ENCODE measurements around the gene RAD51B.

Gene RAD51B

GRCh38 chr14:67835596-67835995, 16.0 kb downstream of the RAD51B start:
- DNase-seq (ENCODE audit: low read depth, low spot score) = no peak

- no peak for DNase-seq (ENCODE audit: low read depth, low spot score)
Observed at GRCh38 chr14:67837011-67837624, 17.5 kb downstream of the RAD51B start.

- DNase-seq (ENCODE audit: low read depth, low spot score) = no peak
Observed at GRCh38 chr14:67846029-67846610, 26.5 kb downstream of the RAD51B start.

- DNase-seq (ENCODE audit: low read depth, low spot score) = no peak
Observed at GRCh38 chr14:67850066-67850830, 30.7 kb downstream of the RAD51B start.

DNA sequence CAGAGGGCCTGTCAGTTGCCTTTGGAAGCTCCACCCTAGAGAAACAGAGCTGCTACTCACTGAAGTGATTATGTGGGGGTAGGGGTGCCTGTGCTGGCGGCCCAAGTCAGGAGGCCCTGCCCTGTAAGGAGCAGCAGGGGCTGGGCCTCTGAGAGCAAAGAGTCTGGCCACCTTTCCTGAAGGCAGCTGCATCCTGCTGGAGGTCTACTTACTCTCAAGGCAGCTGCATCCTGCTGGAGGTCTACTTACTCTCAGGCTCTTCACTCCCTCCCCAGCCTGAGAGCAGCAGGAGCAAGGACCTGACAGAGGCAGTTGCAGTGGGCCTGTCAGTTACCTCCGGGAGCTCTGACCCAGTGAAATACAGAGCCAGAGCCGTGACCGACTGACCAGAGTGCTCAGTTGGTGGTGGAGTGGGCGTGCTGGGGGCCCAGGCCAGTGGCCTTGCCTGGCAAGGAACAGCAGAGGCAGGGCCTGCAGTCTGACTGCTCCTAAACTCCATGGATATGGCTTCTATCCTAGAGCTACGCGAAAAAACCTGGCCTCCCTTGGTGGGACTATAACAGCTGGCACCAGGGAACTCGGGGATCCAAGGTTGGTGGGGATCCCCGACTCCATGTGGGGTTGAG, 32.3 kb downstream of the RAD51B start:
- no peak for DNase-seq (ENCODE audit: low read depth, low spot score)

GRCh38 chr14:67852926-67853604, 33.5 kb downstream of the RAD51B start:
- DNase-seq (ENCODE audit: low read depth, low spot score) = no peak

DNA sequence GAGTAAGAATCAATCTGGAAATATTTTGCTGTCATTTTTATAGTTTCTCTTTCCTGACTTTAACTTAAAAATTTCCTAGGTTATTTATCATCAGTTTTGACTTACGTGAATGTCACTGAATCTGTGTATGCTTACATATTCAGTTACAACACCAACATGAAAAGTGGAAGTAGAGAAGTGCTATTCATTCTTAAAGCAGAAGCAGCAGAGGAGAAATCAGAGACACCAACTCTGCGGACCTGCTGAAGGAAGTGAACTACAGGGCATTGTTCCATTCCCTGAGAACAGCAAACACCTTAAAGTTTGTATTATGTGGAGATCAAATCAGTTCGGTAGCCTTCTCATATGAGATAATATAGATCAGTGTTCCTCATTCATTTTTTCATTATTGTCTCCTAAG, 34.1 kb downstream of the RAD51B start:
- no peak for DNase-seq (ENCODE audit: low read depth, low spot score)

DNA sequence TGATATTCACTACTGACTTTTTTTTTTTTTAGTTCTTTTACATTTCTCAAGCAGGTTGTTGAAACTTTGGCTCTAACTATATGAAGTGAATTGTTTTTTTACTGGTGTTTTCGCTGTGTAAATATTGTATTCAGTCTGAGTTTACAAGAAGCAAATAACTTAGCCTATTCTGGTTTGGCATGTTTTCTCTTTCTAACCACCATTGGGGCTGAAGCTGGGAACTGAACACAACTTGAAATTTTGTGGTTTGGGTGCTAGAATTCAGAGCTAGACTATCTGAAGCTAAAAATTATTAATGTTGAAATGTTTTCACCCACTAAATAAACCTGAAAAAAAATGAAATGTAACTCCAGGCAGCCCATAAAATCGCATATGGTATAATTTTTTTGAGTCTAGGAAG, 37.2 kb downstream of the RAD51B start:
- no peak for DNase-seq (ENCODE audit: low read depth, low spot score)

DNA sequence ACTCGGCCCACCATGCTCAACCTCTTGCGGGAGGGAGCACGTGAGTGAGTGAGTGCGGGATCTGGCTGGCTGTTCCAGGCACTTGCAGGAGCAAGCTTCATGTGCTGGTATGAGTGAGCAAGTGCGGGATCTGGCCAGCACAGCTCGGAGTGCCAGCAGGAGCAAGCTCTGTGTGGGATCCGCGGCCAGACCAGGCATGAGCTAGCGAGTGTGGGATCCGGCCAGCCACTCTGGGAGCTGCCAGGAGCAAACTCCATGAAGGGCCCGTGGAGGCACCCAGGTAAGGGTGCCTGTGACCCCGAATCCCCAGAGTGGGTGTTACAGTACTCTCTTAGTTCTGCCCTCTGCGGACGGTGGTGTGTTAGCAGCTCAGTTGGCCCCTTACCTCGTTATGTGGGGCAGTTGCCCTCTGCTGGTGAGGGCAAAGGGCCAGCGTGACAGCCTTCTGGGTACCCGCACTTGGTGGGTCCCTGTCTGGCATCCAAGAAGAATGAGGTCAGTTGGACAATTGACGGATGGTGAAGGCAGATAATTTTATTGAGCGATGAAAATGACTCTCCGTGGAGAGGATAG, 38.3 kb downstream of the RAD51B start:
- DNase-seq (ENCODE audit: low read depth, low spot score) = no peak

DNA sequence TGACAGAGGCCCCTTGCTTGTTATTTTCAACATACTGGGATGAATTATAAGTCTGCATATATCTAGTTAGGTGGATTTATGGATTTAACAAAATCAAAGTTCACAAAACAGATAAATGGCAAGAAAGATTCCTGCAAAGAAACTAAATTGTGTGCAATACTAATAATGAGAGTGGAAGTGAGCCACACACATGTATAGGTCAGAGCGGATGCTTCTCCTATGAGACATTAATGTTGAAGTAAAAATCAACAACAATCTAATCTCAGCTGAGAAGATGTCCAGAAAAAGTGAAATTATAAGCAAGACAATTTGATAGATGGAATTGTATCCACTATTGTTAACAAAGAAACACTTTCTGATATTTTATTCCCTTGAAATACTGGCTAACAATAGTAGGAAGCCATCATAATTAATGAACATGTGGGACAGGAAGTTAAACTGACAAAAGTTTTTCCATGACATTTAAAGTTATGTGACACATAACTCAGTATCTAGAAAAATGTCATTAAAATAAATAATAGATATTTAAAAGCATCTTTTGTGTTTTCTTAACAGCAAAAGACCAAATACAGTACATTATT, 39.7 kb downstream of the RAD51B start:
- no peak for DNase-seq (ENCODE audit: low read depth, low spot score)

- DNase-seq (ENCODE audit: low read depth, low spot score) = no peak
Observed at GRCh38 chr14:67863223-67863622, 43.6 kb downstream of the RAD51B start.

GRCh38 chr14:67875175-67876006, 55.8 kb downstream of the RAD51B start:
- DNase-seq (ENCODE audit: low read depth, low spot score) = no peak

DNA sequence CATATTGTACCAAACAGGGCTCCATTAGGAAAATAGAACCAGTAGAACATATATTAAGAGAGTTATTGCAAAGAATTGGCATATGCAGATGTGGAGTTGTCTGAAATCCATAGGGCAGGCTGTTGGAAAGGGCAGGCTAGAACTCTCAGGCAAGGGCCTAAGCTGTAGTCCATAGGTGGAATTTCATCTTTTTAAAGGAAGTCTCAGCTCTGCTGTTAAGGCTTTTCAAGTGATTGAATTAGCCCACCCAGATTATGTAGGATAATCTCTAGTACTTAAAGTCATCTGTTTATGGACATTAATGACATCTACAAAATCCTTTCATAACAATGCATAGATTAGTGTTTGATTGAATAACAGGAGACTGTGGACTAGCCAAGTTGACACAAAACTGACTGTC, 59.4 kb downstream of the RAD51B start:
- no peak for DNase-seq (ENCODE audit: low read depth, low spot score)

GRCh38 chr14:67881225-67881624, 61.6 kb downstream of the RAD51B start:
- no peak for DNase-seq (ENCODE audit: low read depth, low spot score)

GRCh38 chr14:67882986-67883555, 63.5 kb downstream of the RAD51B start:
- no peak for DNase-seq (ENCODE audit: low read depth, low spot score)

DNA sequence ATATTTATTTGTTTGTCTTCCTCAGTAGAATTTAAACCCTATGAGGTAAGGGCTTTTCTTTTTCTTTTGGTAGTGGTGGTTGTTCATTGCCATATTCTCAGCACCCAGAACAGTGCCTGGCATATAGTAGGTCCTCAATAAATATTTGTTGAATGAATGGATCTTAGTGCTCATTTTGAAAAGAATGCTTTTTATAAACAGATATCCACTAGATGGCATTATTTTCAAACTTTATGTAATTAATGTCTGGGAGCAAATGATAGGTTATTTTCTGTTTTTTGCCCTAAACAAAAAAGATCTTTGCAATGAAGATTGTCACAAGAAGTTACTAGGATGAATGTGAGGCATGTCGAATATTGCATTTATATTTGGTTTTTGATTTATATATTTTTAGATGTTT, 64.1 kb downstream of the RAD51B start:
- DNase-seq (ENCODE audit: low read depth, low spot score) = no peak

- no peak for DNase-seq (ENCODE audit: low read depth, low spot score)
Observed at GRCh38 chr14:67886191-67886590, 66.6 kb downstream of the RAD51B start.

GRCh38 chr14:67887478-67887877, 67.9 kb downstream of the RAD51B start:
- DNase-seq (ENCODE audit: low read depth, low spot score) = no peak

GRCh38 chr14:67889455-67889854, 69.9 kb downstream of the RAD51B start:
- DNase-seq (ENCODE audit: low read depth, low spot score) = no peak

DNA sequence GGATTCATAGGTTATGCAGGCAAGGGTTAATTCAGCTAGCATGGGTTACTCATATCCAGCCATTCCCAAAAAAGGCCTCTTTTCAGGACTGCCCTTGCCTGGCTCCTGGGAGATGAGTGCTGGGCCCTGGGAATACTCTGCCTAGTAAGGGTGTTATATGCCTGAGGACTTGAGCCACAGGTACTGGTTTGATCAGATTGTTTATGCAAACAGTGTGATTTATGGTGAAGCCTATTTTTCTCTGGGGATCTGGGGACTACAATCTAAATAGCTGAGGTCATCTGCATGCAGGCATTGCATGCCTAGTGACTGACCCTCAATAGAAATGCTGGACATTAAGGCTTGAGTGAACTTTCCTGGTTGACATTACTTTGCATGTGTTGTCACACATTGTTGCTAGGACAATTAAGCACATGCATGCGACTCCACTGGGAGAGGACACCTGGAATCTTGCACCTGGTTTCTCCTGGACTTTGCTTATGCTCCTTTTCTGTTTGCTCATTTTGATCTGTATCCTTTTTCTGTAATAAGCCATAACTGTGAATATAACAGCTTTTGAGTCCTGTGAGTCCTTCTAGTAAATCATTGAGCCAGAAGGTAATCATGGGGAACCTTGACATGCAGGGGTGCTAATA, 73.0 kb downstream of the RAD51B start:
- no peak for DNase-seq (ENCODE audit: low read depth, low spot score)

All from iPS DF 19.7 (cell line).